ENCODE data around the gene VPREB1.
"Not testable (repeated sequence)": the region's sequence is repeated elsewhere in the genome, so short reads cannot be mapped to it uniquely, and the experiment has no call there.

VPREB1 gene

DNA sequence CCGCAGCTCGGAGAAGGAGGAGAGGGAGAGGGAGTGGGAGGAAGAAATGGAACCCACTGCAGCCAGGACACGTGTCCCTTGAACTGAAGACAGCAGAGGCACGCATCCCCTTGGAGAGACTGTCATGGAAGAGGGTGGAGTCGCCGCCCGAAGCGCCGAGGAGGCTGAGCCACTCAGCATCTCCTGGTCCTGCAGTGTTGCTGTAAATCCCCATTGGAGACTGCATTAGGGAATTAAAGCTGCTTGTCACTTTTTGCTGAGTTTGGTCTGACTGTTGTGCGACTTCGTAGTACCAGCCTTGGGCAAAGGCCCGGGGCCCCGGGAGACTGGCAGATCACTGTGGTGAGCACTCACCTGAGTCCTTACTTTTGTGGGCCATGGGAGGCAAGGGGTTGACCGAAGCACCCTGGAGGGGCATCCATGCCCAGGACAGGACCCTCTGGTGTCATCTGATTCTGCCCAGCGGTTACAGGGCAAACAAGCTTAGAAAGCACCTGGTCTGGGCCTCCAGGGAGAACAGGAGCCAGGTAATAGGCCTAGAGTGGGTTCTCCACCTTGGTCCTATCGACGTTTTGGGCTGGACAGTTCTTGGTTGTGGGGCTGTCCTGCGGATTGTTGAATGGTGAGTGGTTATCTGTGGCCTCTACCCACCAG is 797 bp downstream of the VPREB1 start:
- FAIRE-seq (no peak), DNase-seq (ENCODE audit: insufficient read length, low spot score) (no peak)
- no peak for TF ChIP-seq POLR2AphosphoS5 (IDR thresholded peaks at IDR 0.05; ENCODE audit: low read depth, low read length)
- TF ChIP-seq POLR2A (IDR thresholded peaks at IDR 0.05; ENCODE audit: low read depth, low read length) = no peak
- no peak for TF ChIP-seq SPI1 (IDR thresholded peaks at IDR 0.05; ENCODE audit: low read depth, low read length)
- no peak for TF ChIP-seq POU2F2 (IDR thresholded peaks at IDR 0.05; ENCODE audit: low read depth, low read length)
- no peak for TF ChIP-seq PAX5 (IDR thresholded peaks at IDR 0.05; ENCODE audit: insufficient read depth, low read length, severe bottlenecking)
- no peak for TF ChIP-seq TAF1 (IDR thresholded peaks at IDR 0.05; ENCODE audit: low read depth, low read length)

DNA sequence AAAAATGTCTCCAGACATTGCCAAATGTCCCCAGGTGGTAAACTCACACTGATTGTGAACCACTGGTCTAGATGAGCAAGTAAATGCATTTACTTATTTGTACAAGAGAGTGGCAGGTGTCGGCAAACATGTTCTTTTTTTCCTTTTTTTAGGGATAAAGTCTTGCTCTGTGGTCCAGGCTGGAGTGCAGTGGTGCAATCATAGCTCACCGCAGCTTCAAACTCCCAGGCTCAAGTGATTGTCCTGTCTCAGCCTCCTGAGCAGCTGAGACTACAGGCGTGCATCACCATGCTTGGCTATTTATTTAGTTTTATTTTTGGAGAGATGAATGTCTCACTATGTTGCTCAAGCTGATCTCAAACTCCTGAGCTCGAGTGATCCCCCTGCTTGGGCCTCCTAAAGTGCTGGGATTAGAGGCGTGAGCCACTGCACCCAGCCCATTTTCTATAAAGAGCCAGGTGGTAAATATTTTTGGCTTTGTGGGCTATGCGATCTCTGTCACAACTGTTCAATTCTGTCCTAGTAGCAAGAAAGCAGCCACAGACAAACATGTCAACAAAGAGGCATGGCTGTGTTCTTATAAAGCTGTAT is 1.4 kb downstream of the VPREB1 start:
- TF ChIP-seq POLR2A (IDR thresholded peaks at IDR 0.05; ENCODE audit: low read depth, low read length) = no peak
- no peak for TF ChIP-seq POU2F2 (IDR thresholded peaks at IDR 0.05; ENCODE audit: low read depth, low read length)
- TF ChIP-seq TAF1 (IDR thresholded peaks at IDR 0.05; ENCODE audit: low read depth, low read length) = no peak
- TF ChIP-seq SPI1 (IDR thresholded peaks at IDR 0.05; ENCODE audit: low read depth, low read length) = no peak
- TF ChIP-seq PAX5 (IDR thresholded peaks at IDR 0.05; ENCODE audit: insufficient read depth, low read length, severe bottlenecking) = no peak
- TF ChIP-seq POLR2AphosphoS5 (IDR thresholded peaks at IDR 0.05; ENCODE audit: low read depth, low read length) = no peak
- DNase-seq (ENCODE audit: insufficient read length, low spot score) = no peak
- FAIRE-seq = peak; percentile 45

DNA sequence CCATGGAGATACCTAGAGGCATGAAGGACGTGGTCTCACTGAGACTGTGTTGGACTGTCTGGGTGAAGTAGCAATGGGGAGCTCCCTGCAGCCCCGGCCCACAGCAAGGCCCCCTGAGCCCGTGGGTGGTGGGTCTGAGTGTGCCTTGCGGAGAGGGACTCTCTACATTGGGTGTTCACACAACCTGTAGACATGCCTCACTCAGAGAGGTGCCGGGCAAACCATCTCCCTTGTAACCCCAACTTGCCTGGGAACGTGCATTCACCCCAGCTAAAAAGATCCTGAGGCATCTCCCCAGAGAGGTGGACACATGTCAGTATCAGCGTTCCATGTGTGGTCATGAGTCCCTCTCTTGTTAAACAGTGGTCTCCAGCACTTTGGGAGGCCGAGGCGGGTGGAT is 2.1 kb downstream of the VPREB1 start:
- FAIRE-seq (no peak), DNase-seq (ENCODE audit: insufficient read length, low spot score) (no peak)
- no peak for TF ChIP-seq POLR2A (IDR thresholded peaks at IDR 0.05; ENCODE audit: low read depth, low read length)
- no peak for TF ChIP-seq POLR2AphosphoS5 (IDR thresholded peaks at IDR 0.05; ENCODE audit: low read depth, low read length)
- TF ChIP-seq POU2F2 (IDR thresholded peaks at IDR 0.05; ENCODE audit: low read depth, low read length) = no peak
- no peak for TF ChIP-seq PAX5 (IDR thresholded peaks at IDR 0.05; ENCODE audit: insufficient read depth, low read length, severe bottlenecking)
- TF ChIP-seq SPI1 (IDR thresholded peaks at IDR 0.05; ENCODE audit: low read depth, low read length) = no peak
- no peak for TF ChIP-seq TAF1 (IDR thresholded peaks at IDR 0.05; ENCODE audit: low read depth, low read length)

DNA sequence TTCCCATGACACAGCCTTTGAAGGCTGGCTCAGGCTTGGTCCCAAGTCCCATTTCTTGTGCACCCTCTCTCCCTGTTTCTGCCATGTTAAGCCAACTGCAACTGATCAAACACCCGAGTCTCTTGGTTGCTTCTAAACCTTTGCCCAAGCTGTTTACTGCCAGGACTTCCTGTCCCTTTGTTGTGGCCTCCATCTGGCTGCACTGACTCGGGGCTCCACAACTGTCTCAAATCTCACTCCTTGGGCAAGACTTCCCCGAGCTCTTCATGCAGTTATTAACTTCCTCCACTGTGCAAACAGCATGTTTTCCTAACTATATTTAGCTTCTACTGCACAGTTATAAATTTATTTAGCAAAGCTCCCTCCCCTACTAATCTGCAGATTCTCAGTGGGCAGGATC is 4.3 kb downstream of the VPREB1 start:
- no peak for DNase-seq (ENCODE audit: insufficient read length, low spot score)
- TF ChIP-seq POLR2AphosphoS5 (IDR thresholded peaks at IDR 0.05; ENCODE audit: low read depth, low read length) = no peak
- TF ChIP-seq PAX5 (IDR thresholded peaks at IDR 0.05; ENCODE audit: insufficient read depth, low read length, severe bottlenecking) = no peak
- TF ChIP-seq SPI1 (IDR thresholded peaks at IDR 0.05; ENCODE audit: low read depth, low read length) = no peak
- TF ChIP-seq POLR2A (IDR thresholded peaks at IDR 0.05; ENCODE audit: low read depth, low read length) = no peak
- TF ChIP-seq TAF1 (IDR thresholded peaks at IDR 0.05; ENCODE audit: low read depth, low read length) = no peak
- TF ChIP-seq POU2F2 (IDR thresholded peaks at IDR 0.05; ENCODE audit: low read depth, low read length) = no peak
- FAIRE-seq = peak; percentile 45

DNA sequence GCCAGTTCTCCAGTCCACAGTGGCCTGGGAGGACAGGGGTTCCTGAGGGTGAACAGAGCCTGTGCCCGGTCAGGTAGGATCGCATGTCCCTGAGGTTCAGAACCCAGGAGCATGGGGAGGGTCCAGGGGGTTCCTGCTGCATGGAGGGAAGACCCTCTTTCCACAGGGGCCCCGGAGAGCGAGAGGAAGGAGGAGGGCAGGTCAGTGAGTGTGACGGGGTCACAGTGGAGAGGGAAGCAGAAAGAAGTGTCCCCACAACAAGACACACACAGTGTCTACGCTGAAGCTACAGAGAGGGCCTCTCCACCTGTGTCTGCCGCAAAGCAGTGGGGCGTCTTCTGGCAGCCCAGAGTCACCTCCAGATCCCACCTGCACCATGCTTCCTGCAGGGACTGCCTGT is 6.1 kb downstream of the VPREB1 start:
- not testable (repeated sequence) for FAIRE-seq; DNase-seq (ENCODE audit: insufficient read length, low spot score)

DNA sequence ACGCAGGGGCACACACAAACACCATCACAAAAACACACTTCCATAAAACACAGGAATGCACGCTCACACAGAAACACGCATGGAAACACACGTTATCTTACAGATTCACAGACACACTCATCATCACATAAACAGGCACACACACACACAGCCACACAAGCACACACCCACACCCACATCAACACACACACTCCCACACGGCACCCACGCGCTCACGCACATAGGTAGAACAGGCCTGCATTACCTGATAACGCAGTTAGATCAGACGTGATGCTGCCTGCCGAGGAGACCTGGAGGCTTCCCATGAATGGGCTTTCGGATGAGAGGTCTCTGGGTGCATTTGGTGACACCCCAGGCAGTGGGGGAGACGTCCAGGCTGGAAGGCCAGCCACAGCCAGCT is 11.5 kb downstream of the VPREB1 start:
- DNase-seq (ENCODE audit: insufficient read length, low spot score); FAIRE-seq: not testable (repeated sequence)

DNA sequence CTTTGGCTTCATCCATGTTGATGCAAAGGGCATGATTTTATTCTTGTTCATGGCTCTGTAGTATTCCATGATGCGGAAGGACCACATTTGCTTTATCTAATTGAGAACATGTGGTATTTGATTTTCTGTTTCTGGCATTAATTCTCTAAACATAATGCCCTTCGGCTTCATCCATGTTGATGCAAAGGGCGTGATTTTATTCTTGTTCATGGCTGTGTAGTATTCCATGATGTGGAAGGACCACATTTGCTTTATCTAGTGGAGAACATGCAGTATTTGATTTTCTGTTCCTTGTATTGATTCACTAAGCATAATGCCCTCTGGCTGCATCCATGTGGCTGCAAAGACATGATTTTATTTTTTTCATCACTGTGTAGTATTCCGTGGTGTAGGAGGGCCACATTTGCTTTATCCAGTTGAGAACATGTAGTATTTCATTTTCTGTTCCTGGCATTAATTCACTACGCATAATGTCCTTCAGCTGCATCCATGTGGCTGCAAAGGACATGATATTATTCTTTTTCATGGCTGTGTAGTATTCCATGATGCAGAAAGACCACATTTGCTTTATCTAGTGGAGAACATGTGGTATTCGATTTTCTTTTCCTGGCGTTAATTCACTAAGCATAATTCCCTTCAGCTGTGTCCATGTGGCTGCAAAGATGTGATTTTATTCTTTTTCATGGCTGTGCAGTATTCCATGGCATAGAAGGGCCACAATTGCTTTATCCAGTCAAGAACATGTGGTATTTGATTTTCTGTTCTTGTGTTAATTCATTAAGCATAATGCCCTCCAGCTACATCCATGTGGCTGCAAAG is 14.2 kb downstream of the VPREB1 start:
- FAIRE-seq; DNase-seq (ENCODE audit: insufficient read length, low spot score): not testable (repeated sequence)

DNA sequence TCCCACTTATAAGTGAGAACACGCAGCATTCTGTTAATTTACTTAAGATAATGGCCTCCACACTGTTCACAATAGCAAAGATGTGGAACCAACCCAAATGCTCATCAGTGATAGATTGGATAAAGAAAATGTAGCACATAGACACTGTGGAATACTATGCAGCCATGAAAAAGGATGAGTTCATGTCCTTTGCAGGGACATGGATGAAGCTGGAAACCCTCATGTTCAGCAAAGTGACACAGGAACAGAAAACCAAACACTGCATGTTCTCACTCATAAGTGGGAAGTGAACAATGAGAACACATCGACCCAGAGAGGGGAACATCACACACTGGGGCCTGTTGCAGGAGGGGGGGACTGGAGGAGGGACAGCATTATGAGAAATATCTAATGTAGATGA is 15.6 kb downstream of the VPREB1 start:
- FAIRE-seq; DNase-seq (ENCODE audit: insufficient read length, low spot score): not testable (repeated sequence)

DNA sequence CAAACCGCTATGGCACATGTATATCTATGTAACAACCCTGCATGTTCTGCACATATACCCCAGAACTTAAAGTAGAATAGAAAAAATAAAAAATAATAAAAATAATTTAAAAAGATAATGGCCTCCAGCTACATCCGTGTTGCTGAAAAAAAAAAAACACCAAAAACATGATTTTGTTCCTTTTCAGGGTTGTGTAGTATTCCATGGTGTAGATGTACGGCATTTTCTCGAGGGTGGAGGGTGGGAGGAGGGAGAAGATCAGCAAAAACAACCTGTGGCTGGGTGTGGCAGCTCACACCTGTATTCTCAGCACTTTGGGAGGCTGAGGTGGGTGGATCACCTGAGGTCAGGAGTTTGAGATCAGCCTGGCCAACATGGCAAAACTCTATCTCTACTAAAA is 16.0 kb downstream of the VPREB1 start:
- not testable (repeated sequence) for DNase-seq (ENCODE audit: insufficient read length, low spot score); FAIRE-seq

DNA sequence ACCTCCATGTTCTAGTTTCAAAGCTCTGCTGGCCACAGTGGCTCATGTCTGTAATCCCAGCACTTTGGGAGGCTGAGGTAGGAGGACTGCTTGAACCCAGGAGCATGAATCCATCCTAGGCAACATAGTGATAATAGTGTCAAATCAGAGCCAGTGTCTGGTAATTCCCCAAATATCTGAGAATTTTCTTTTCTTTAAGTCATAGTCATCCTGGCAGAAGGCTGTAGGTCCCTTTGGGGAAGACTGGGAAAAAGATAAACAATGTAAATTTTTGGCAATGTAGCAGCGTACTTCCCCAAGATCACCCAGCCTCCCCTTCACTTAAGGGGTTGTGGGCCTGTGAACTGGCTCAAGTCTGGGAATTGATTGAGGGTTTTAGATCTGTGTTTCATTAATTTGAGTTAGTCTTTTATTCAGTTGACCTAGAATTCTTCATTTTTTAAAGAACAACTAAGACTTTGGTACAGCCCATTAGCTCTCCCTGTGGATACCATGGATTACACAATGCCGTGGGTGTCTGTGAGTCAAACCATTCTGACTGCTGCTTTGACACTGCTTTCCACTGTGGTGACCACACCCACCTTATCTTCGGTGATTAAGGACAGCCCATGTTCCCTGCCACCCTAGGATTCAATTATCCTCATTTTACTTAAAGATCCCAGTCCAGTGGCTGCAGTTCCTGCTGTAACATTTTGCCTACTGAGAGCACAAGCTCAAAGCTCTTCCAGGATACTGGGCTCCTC is 17.9 kb downstream of the VPREB1 start:
- not testable (repeated sequence) for DNase-seq (ENCODE audit: insufficient read length, low spot score); FAIRE-seq

DNA sequence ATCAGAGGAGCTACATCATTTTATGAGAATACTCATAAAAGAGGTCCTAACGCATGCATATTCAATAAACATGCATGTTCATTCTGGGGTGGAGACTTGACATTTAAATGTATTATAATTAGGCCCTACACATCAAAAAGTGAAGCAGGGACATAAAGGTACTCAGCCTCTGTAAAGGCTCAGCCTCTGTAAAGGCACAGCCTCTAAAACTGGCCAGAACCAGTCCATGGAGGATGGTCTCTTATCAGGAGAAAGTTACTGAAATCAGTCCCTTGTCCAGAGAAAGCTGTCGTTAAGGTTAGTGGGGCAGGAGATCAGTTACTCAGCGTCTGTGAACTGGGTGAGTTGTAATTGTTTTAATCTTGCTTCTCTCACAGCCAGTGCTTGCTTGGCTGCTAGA is 19.2 kb downstream of the VPREB1 start:
- not testable (repeated sequence) for FAIRE-seq; DNase-seq (ENCODE audit: insufficient read length, low spot score)

DNA sequence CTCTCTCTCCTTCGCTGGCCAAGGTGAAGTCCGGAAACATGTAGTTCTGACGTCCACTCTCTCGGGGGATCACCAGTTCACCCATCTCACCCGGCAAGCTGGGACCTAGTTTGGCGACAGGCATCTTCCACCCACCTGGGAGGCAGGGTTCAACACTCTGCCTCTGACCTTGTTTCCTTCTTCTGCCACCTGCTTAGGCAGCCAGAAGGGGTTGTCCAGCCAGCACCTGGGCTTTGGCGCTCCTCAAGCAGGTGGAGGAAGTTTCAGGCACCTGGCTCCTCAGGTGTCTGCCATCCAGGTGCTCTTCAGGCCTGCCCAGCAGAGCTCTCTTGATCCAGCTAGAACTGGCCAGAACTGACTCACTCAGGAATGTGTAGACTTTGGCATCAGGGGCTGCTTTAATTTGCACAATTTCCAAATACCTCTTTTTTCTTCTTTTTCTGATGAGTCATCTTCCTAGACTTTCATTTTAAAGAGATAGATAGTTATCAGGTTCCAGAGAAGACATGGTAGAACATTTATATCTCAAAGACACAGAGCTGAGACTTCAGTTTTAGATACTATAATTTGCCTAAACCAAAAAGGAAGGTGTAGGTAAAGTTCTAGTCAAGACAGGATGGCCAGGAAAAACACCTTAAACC is 25.6 kb downstream of the VPREB1 start:
- not testable (repeated sequence) for FAIRE-seq; DNase-seq (ENCODE audit: insufficient read length, low spot score)

DNA sequence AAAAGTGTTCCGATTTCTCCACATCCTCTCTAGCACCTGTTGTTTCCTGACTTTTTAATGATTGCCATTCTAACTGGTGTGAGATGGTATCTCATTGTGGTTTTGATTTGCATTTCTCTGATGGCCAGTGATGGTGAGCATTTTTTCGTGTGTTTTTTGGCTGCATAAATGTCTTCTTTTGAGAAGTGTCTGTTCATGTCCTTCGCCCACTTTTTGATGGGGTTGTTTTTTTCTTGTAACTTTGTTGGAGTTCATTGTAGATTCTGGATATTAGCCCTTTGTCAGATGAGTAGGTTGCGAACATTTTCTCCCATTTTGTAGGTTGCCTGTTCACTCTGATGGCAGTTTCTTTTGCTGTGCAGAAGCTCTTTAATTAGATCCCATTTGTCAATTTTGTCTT is 32.8 kb downstream of the VPREB1 start:
- DNase-seq (ENCODE audit: insufficient read length, low spot score); FAIRE-seq: not testable (repeated sequence)

DNA sequence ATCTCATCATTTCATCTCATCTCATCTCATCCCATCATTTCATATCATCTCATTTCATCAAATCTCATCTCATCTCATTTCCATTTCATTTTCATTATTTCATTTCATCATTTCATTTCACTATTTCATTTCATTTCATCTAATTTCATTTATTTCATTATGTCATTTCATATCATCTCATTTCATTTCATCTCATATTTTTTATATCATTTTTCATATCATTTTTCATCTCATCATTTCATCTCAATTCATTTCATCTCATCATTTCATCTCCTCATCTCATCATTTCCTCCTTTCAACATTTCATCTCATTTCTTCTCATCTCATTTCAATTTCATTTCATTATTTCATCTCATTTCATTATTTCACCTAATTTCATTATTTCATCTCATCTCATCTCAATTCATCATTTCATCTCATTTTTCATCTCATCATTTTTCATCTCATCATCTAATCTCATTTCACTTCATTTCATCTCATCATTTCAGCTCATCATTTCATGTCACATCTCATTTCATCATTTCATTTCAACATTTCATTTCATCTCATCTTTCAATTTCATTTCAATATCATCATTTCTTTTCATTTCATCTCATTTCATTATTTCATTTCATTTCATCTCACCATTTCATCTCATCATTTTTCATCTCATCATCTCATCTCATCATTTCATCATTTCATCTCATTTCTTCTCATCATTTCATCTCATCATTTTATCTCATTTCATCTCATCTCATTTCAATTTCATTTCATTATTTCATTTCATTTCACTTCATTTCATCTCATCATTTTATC is 40.6 kb downstream of the VPREB1 start:
- not testable (repeated sequence) for DNase-seq (ENCODE audit: insufficient read length, low spot score); FAIRE-seq

Data from GM12891 (cell line).